Measurements from ENCODE around the gene PWWP2A.

Gene PWWP2A

GRCh38 chr5:160047423-160047822 lies 71.8 kb downstream of the PWWP2A start:
- Histone ChIP-seq H3K4me3 (ENCODE audit: low read length) (no peak overlapping the region), H2AFZ (ENCODE audit: low read depth, low read length) (no peak overlapping the region), H3K9ac (ENCODE audit: low read length) (no peak overlapping the region), H3K79me2 (ENCODE audit: low read length) (no peaks in the 10 kb centered on the region), H3K9me3 (ENCODE audit: insufficient read depth, low read length) (no peaks in the 10 kb centered on the region), H3K4me1 (ENCODE audit: low read length) (no peaks in the 10 kb centered on the region), H4K20me1 (ENCODE audit: insufficient read depth, low read length) (no peaks in the 10 kb centered on the region), H3K27ac (ENCODE audit: low read length) (no peak overlapping the region), H3K4me2 (ENCODE audit: low read length) (no peak overlapping the region), H3K36me3 (replicated peaks; ENCODE audit: low read depth, low read length) (peaks cover 18% of the 10 kb centered on the region), H3K27me3 (ENCODE audit: low read depth, low read length) (no peaks in the 10 kb centered on the region)
- TF ChIP-seq, protein P1, sequence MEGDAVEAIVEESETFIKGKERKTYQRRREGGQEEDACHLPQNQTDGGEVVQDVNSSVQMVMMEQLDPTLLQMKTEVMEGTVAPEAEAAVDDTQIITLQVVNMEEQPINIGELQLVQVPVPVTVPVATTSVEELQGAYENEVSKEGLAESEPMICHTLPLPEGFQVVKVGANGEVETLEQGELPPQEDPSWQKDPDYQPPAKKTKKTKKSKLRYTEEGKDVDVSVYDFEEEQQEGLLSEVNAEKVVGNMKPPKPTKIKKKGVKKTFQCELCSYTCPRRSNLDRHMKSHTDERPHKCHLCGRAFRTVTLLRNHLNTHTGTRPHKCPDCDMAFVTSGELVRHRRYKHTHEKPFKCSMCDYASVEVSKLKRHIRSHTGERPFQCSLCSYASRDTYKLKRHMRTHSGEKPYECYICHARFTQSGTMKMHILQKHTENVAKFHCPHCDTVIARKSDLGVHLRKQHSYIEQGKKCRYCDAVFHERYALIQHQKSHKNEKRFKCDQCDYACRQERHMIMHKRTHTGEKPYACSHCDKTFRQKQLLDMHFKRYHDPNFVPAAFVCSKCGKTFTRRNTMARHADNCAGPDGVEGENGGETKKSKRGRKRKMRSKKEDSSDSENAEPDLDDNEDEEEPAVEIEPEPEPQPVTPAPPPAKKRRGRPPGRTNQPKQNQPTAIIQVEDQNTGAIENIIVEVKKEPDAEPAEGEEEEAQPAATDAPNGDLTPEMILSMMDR (IDR thresholded peaks at IDR 0.05; ENCODE audit: low read depth, low read length): no peak
- no peak for TF ChIP-seq EZH2phosphoT487 (IDR thresholded peaks at IDR 0.05; ENCODE audit: low read depth)

DNA sequence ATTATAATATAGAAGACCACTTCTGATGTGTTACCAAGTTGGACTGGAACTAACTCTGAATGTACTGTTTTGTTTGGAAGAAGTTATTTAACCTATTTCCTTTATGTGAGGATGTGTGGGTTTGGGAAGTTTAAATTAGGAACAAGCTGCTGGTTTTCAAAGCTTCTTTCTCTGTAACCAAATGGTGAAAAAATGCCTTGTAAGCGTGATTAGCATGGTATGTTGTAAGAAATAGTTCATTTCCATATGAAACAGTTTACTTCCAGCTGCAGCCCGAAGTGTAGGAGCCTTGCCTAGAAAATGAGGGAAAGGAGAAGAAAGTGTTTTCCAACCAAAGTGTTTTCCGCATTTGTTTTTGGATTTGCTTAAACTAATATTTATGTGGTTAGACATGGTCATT lies 74.3 kb downstream of the PWWP2A start:
- no peaks in the 10 kb centered on the region for H3K79me2 ChIP-seq (ENCODE audit: low read length)
- H3K9me3 ChIP-seq (ENCODE audit: insufficient read depth, low read length): no peaks in the 10 kb centered on the region
- H3K27me3 ChIP-seq (ENCODE audit: low read depth, low read length): no peaks in the 10 kb centered on the region
- peaks cover 15% of the 10 kb centered on the region for H3K36me3 ChIP-seq (replicated peaks; ENCODE audit: low read depth, low read length)
- no peak overlapping the region for H2AFZ ChIP-seq (ENCODE audit: low read depth, low read length)
- H3K4me2 ChIP-seq (ENCODE audit: low read length): no peak overlapping the region
- no peak overlapping the region for H3K4me3 ChIP-seq (ENCODE audit: low read length)
- TF ChIP-seq, protein P1 (IDR thresholded peaks at IDR 0.05; ENCODE audit: low read depth, low read length): no peak
- no peak for TF ChIP-seq EZH2phosphoT487 (IDR thresholded peaks at IDR 0.05; ENCODE audit: low read depth)
- H3K27ac ChIP-seq (ENCODE audit: low read length): no peak overlapping the region
- no peak overlapping the region for H3K9ac ChIP-seq (ENCODE audit: low read length)
- no peaks in the 10 kb centered on the region for H3K4me1 ChIP-seq (ENCODE audit: low read length)
- H4K20me1 ChIP-seq (ENCODE audit: insufficient read depth, low read length): no peaks in the 10 kb centered on the region

DNA sequence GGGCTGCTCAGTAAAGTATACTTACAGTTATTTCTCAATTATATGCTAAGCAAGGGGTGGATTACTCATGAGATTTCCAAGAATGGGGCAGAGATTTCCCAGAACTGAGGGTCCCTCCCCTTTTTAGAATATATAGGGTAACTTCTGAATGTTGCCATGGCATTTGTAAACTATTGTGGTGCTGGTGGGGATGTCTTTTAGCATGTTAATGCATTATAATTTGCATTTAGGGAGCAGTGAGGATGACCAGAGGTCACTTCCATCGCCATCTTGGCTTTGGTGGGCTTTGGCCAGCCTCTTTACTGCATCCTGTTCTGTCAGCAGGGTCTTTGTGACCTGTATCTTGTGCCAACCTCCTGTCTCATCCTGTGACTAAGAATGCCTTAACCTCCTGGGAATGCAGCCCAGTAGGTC lies 74.9 kb downstream of the PWWP2A start:
- H3K4me3 ChIP-seq (ENCODE audit: low read length): no peak overlapping the region
- no peaks in the 10 kb centered on the region for H3K9me3 ChIP-seq (ENCODE audit: insufficient read depth, low read length)
- H3K36me3 ChIP-seq (replicated peaks; ENCODE audit: low read depth, low read length): peaks cover 15% of the 10 kb centered on the region
- no peaks in the 10 kb centered on the region for H3K79me2 ChIP-seq (ENCODE audit: low read length)
- H3K4me1 ChIP-seq (ENCODE audit: low read length): no peaks in the 10 kb centered on the region
- no peak overlapping the region for H3K9ac ChIP-seq (ENCODE audit: low read length)
- no peak overlapping the region for H3K4me2 ChIP-seq (ENCODE audit: low read length)
- H2AFZ ChIP-seq (ENCODE audit: low read depth, low read length): no peak overlapping the region
- H4K20me1 ChIP-seq (ENCODE audit: insufficient read depth, low read length): no peaks in the 10 kb centered on the region
- no peak for TF ChIP-seq EZH2phosphoT487 (IDR thresholded peaks at IDR 0.05; ENCODE audit: low read depth)
- TF ChIP-seq, protein P1 (IDR thresholded peaks at IDR 0.05; ENCODE audit: low read depth, low read length): no peak
- H3K27me3 ChIP-seq (ENCODE audit: low read depth, low read length): no peaks in the 10 kb centered on the region
- H3K27ac ChIP-seq (ENCODE audit: low read length): no peak overlapping the region

DNA sequence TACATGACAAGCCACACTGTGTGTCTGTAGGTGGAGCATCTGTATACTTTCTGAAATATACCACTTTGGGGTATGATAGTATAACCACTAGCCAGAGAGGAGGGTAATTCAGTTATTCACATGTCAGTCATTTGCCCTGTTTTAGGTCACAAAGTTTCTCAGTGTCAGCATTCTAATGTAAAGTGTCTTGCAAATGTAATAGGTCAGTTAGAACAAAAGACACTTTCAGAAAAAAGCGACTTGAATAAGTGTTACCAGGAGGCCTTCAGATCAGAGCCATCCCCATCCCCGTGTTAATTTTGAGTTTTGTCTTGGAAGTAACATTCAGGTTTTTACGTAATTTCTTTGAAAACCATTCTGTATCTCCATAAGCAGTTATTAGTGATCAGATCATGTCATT lies 76.6 kb downstream of the PWWP2A start:
- Histone ChIP-seq H3K4me2 (ENCODE audit: low read length) (no peak overlapping the region), H3K36me3 (replicated peaks; ENCODE audit: low read depth, low read length) (peaks cover 17% of the 10 kb centered on the region)

More for the DNA sequence above, 76.6 kb downstream of the PWWP2A start:
- H3K27ac ChIP-seq (ENCODE audit: low read length): no peak overlapping the region
- TF ChIP-seq EZH2phosphoT487 (IDR thresholded peaks at IDR 0.05; ENCODE audit: low read depth): no peak
- TF ChIP-seq, protein P1 (IDR thresholded peaks at IDR 0.05; ENCODE audit: low read depth, low read length): no peak
- H3K4me3 ChIP-seq (ENCODE audit: low read length): no peak overlapping the region
- H3K9me3 ChIP-seq (ENCODE audit: insufficient read depth, low read length): no peaks in the 10 kb centered on the region
- no peaks in the 10 kb centered on the region for H3K4me1 ChIP-seq (ENCODE audit: low read length)
- H3K9ac ChIP-seq (ENCODE audit: low read length): no peak overlapping the region
- H4K20me1 ChIP-seq (ENCODE audit: insufficient read depth, low read length): no peaks in the 10 kb centered on the region
- H2AFZ ChIP-seq (ENCODE audit: low read depth, low read length): no peak overlapping the region
- no peaks in the 10 kb centered on the region for H3K27me3 ChIP-seq (ENCODE audit: low read depth, low read length)
- no peaks in the 10 kb centered on the region for H3K79me2 ChIP-seq (ENCODE audit: low read length)
